H1 (cell line): ENCODE measurements around the gene UCN3. TPM values are rescaled to one million over a fixed set of nuclear protein-coding genes. Genes with fewer than 3 reads are reported as not detected.

Experiments used
- CTCF ChIA-PET: fragments of 300-600 bp; sonication (Branson Sonifier 250); formaldehyde crosslinking; loops from one replicate; lab custom pipeline; 2021; ENCODE audit not compliant: partially characterized antibody; lab: Charles Lee
- POLR2A ChIA-PET: fragments of 300-600 bp; sonication (Branson Sonifier 250); formaldehyde crosslinking; loops from one replicate; lab custom pipeline; 2021; ENCODE audit warnings: inconsistent platforms; ENCODE audit not compliant: partially characterized antibody; lab: Charles Lee
- DNase-seq, 2 experiments: peaks; one replicate each; pipeline versions ENCODE4 v3.0.0 to v3.0.0-alpha.2; 2010 to 2022; ENCODE audit warnings: low spot score in 2 of 2, low read depth in 1 of 2, mixed read lengths in 1 of 2
- FAIRE-seq: peaks from 2 replicates; lab custom pipeline; 2011; peaks lifted over from hg19 to GRCh38; lab: Jason Lieb, UNC
- H2AFZ ChIP-seq: 2 replicates; pipeline ENCODE4 v1.8.1; 2012; ENCODE audit warnings: low read length, inconsistent platforms
- H2AK5ac ChIP-seq: 2 replicates; pipeline ENCODE4 v1.6.1; 2013; ENCODE audit warnings: low read depth, low read length
- H2BK120ac ChIP-seq: replicated peaks from 2 replicates; pipeline ENCODE3; 2013; ENCODE audit warnings: low read depth, low read length, inconsistent platforms
- H2BK12ac ChIP-seq: 2 replicates; pipeline ENCODE4 v1.6.1; 2013; ENCODE audit warnings: low read depth, low read length
- H2BK15ac ChIP-seq: 2 replicates; pipeline ENCODE4 v1.6.1; 2013; ENCODE audit warnings: low read length
- H2BK20ac ChIP-seq: 2 replicates; pipeline ENCODE4 v1.6.1; 2013; ENCODE audit warnings: low read length
- H2BK5ac ChIP-seq: 2 replicates; pipeline ENCODE4 v1.6.1; 2013; ENCODE audit warnings: low read depth, low read length
- H3K14ac ChIP-seq: 2 replicates; pipeline ENCODE4 v1.6.1; 2013; ENCODE audit warnings: inconsistent platforms; ENCODE audit not compliant: insufficient read length
- H3K18ac ChIP-seq: 2 replicates; pipeline ENCODE4 v1.6.1; 2013; ENCODE audit warnings: low read length; ENCODE audit errors: extremely low read depth
- H3K23ac ChIP-seq: 2 replicates; pipeline ENCODE4 v1.6.1; 2013; ENCODE audit warnings: inconsistent platforms; ENCODE audit not compliant: insufficient read length
- H3K23me2 ChIP-seq: 2 replicates; pipeline ENCODE4 v1.6.1; 2013; ENCODE audit warnings: low read depth, low read length
- H3K27ac ChIP-seq: 2 replicates; pipeline ENCODE4 v1.6.1; 2011; ENCODE audit warnings: low read depth, low read length, inconsistent platforms
- H3K27me3 ChIP-seq, 4 experiments: replicated peaks in 1 of 4; 1 replicate in 1 of 4; 2 replicates in 3 of 4; pipeline versions ENCODE4 v1.6.1 to v1.8.1; 2011 to 2013; ENCODE audit warnings: low read length in 3 of 4, mild to moderate bottlenecking in 3 of 4, inconsistent platforms in 2 of 4, mixed read lengths in 2 of 4, moderate library complexity in 1 of 4; ENCODE audit not compliant: control insufficient read depth in 3 of 4, insufficient read depth in 3 of 4; ENCODE audit errors: extremely low read depth in 1 of 4
- H3K36me3 ChIP-seq, 4 experiments: 2 replicates each; pipeline versions ENCODE4 v1.6.1 to v1.8.1; 2011 to 2013; ENCODE audit warnings: mild to moderate bottlenecking in 4 of 4, low read length in 3 of 4, moderate library complexity in 2 of 4, control low read depth in 1 of 4, inconsistent platforms in 1 of 4; ENCODE audit not compliant: insufficient read depth in 4 of 4, control insufficient read depth in 2 of 4
- H3K4ac ChIP-seq: replicated peaks from 2 replicates; pipeline ENCODE3; 2013; ENCODE audit warnings: low read length, low read depth, mixed read lengths, inconsistent platforms; ENCODE audit not compliant: insufficient read length
- H3K4me1 ChIP-seq, 4 experiments: replicated peaks in 1 of 4; 1 replicate in 1 of 4; 2 replicates in 3 of 4; pipeline versions ENCODE4 v1.6.1 to v1.8.1; 2011 to 2013; ENCODE audit warnings: low read length in 3 of 4, inconsistent platforms in 2 of 4, mixed read lengths in 1 of 4; ENCODE audit not compliant: insufficient read depth in 4 of 4, control insufficient read depth in 3 of 4
- H3K4me2 ChIP-seq, 2 experiments: 2 replicates each; pipeline versions ENCODE4 v1.6.1 to v1.8.1; 2011 to 2013; ENCODE audit warnings: low read depth in 2 of 2, low read length in 2 of 2, control low read depth in 1 of 2, inconsistent platforms in 1 of 2, mild to moderate bottlenecking in 1 of 2; ENCODE audit not compliant: insufficient read depth in 1 of 2
- H3K4me3 ChIP-seq, 4 experiments: fragments of 200-600, 300-600 bp in 1 of 4; sonication (generic), shearing (Covaris generic), sonication (Bioruptor Twin) in 1 of 4; 2 replicates each; pipeline versions ENCODE4 v1.5.1 to v1.8.1; 2011 to 2016; ENCODE audit warnings: low read length in 4 of 4, low read depth in 3 of 4, control low read depth in 2 of 4, inconsistent platforms in 2 of 4, mild to moderate bottlenecking in 2 of 4, mixed read lengths in 1 of 4, moderate library complexity in 1 of 4; ENCODE audit not compliant: insufficient read depth in 2 of 4; ENCODE audit errors: extremely low read depth in 1 of 4
- H3K56ac ChIP-seq: replicated peaks from 2 replicates; pipeline ENCODE3; 2013; ENCODE audit warnings: low read depth, mild to moderate bottlenecking, mixed read lengths, low read length, inconsistent platforms; ENCODE audit not compliant: insufficient read length
- H3K79me1 ChIP-seq: 2 replicates; pipeline ENCODE4 v1.6.1; 2013; ENCODE audit warnings: low read depth, low read length, control low read depth
- H3K79me2 ChIP-seq, 2 experiments: 2 replicates each; pipeline versions ENCODE4 v1.6.1 to v1.8.1; 2012 to 2013; ENCODE audit warnings: low read length in 2 of 2, mild to moderate bottlenecking in 2 of 2, inconsistent platforms in 1 of 2; ENCODE audit not compliant: insufficient read depth in 2 of 2, control insufficient read depth in 1 of 2
- H3K9ac ChIP-seq, 4 experiments: replicated peaks in 1 of 4; 1 replicate in 1 of 4; 2 replicates in 3 of 4; pipeline versions ENCODE4 v1.6.1 to v1.8.1; 2011 to 2013; ENCODE audit warnings: low read depth in 3 of 4, low read length in 3 of 4, control low read depth in 2 of 4, mild to moderate bottlenecking in 2 of 4, moderate library complexity in 2 of 4, inconsistent platforms in 1 of 4; ENCODE audit errors: extremely low read depth in 1 of 4
- H3K9me3 ChIP-seq, 2 experiments: 2 replicates each; pipeline versions ENCODE4 v1.6.1 to v1.8.1; 2012 to 2013; ENCODE audit warnings: mild to moderate bottlenecking in 2 of 2, moderate library complexity in 2 of 2, control low read depth in 1 of 2, inconsistent platforms in 1 of 2, low read depth in 1 of 2, low read length in 1 of 2, mixed read lengths in 1 of 2; ENCODE audit not compliant: insufficient read depth in 2 of 2
- H4K20me1 ChIP-seq, 2 experiments: replicated peaks in 1 of 2; 2 replicates each; pipeline versions ENCODE3 to v1.8.1; 2011 to 2013; ENCODE audit warnings: inconsistent platforms in 2 of 2, low read length in 2 of 2, mild to moderate bottlenecking in 1 of 2; ENCODE audit not compliant: insufficient read depth in 2 of 2, control insufficient read depth in 1 of 2
- H4K5ac ChIP-seq: 2 replicates; pipeline ENCODE4 v1.6.1; 2013; ENCODE audit warnings: low read length, low read depth, mixed read lengths, inconsistent platforms; ENCODE audit not compliant: insufficient read length
- H4K8ac ChIP-seq: 2 replicates; pipeline ENCODE4 v1.8.0; 2013; ENCODE audit warnings: mild to moderate bottlenecking, moderate library complexity, low read length, inconsistent platforms; ENCODE audit not compliant: insufficient read depth; ENCODE audit errors: extremely low read depth
- H4K91ac ChIP-seq: replicated peaks from 2 replicates; pipeline ENCODE3; 2013; ENCODE audit warnings: low read length, mixed read lengths, inconsistent platforms; ENCODE audit not compliant: insufficient read length
- FOSL1 ChIP-seq: IDR thresholded peaks from 2 replicates; pipeline ENCODE4 v1.6.1; 2011; ENCODE audit warnings: mild to moderate bottlenecking, low read depth, low read length, moderate library complexity; ENCODE audit not compliant: insufficient read depth
- WGBS, 2 experiments: shearing (Covaris generic) in 1 of 2; methylation state at CpG; one replicate each; pipeline versions ENCODE4 v1.1.6 to v1.1.7; 2013 to 2015; ENCODE audit warnings: low lambda C conversion rate in 2 of 2, mixed read lengths in 2 of 2, inconsistent platforms in 1 of 2, low coverage in 1 of 2, missing lambda C conversion rate in 1 of 2; ENCODE audit not compliant: insufficient replicate concordance in 2 of 2, insufficient coverage in 1 of 2, insufficient read length in 1 of 2; ENCODE audit errors: extremely low coverage in 1 of 2, missing lambda C conversion rate in 1 of 2; 5-methylcytosine and 5-hydroxymethylcytosine counted together
- polyA plus RNA-seq, 7 experiments: library from polyadenylated mRNA; depleted of rRNA in 3 of 7; stranded (reverse) in 5 of 7; unstranded in 2 of 7; fragments of >200 nt in 5 of 7; fragments of 200-250 nt in 2 of 7; gene quantifications; 1 replicate in 5 of 7; 2 replicates in 1 of 7; 4 replicates in 1 of 7; pipeline versions ENCODE4 v1.2.1 to v1.2.3, GENCODE V29; 2011 to 2013; ENCODE audit warnings: missing spikeins in 2 of 7, mixed read lengths in 2 of 7
- total RNA-seq: library from RNA; stranded (reverse); fragmentation: NEBNext Ultra II Directional; extraction: Animal tissue kit (Norgen Biotek cat#: 25700); gene quantifications from 2 replicates; pipeline ENCODE4 v1.2.1, GENCODE V29; 2021
- TF ChIP-seq, protein P1 (sequence below): IDR thresholded peaks from 2 replicates; pipeline ENCODE4 v1.6.1; 2011; ENCODE audit warnings: low read length, improper control_type of control experiment
- TF ChIP-seq, protein P2 (sequence below): IDR thresholded peaks from 2 replicates; pipeline ENCODE4 v1.6.1; 2012; ENCODE audit warnings: low read length, inconsistent platforms

UCN3 gene
- total and polyA plus RNA-seq, 2 of the 8 experiments (the other 6 are each of a cell fraction or from before 2014, with no cell fraction given): not detected

DNA sequence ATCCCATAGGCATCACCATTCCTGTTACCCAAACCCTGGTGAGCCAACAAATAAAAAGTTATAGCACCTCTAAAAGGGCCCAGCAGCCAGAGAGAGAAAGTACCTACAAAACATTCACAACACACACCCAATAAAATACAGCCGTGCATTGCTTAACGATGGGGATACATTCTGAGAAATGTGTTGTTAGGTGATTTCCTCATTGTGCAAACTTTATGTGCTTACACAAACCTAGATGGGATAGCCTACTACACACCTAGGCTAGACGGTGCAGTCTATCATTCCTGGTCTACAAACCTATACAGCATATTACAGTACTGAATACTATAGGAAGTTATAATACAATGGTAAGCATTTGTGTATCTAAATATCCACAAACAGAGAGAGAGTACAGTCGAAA lies 44.9 kb upstream of the UCN3 start:
- ChIA-PET CTCF (no interaction called here), POLR2A (no interaction called here)
- no peaks in the 10 kb centered on the region for H3K9me3 ChIP-seq
- no peak overlapping the region for H2BK12ac ChIP-seq
- DNase-seq: no peak
- no peak overlapping the region for H3K4me3 ChIP-seq
- H3K18ac ChIP-seq: no peak overlapping the region
- H2AFZ ChIP-seq: no peak overlapping the region
- H2BK5ac ChIP-seq: no peak overlapping the region
- H3K79me2 ChIP-seq: no peaks in the 10 kb centered on the region
- H4K20me1 ChIP-seq: no peaks in the 10 kb centered on the region
- H4K5ac ChIP-seq: no peak overlapping the region
- H3K56ac ChIP-seq: no peak overlapping the region
- no peak overlapping the region for H2BK120ac ChIP-seq
- H3K23me2 ChIP-seq: no peaks in the 10 kb centered on the region
- no peak overlapping the region for H2BK15ac ChIP-seq
- H4K8ac ChIP-seq: no peak overlapping the region
- no peak overlapping the region for H2AK5ac ChIP-seq
- no peak overlapping the region for H3K9ac ChIP-seq
- H3K27me3 ChIP-seq: no peaks in the 10 kb centered on the region
- H3K4ac ChIP-seq: no peak overlapping the region
- no peak overlapping the region for H3K27ac ChIP-seq
- TF ChIP-seq, protein P1, sequence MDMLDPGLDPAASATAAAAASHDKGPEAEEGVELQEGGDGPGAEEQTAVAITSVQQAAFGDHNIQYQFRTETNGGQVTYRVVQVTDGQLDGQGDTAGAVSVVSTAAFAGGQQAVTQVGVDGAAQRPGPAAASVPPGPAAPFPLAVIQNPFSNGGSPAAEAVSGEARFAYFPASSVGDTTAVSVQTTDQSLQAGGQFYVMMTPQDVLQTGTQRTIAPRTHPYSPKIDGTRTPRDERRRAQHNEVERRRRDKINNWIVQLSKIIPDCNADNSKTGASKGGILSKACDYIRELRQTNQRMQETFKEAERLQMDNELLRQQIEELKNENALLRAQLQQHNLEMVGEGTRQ: no peak
- TF ChIP-seq, protein P2, sequence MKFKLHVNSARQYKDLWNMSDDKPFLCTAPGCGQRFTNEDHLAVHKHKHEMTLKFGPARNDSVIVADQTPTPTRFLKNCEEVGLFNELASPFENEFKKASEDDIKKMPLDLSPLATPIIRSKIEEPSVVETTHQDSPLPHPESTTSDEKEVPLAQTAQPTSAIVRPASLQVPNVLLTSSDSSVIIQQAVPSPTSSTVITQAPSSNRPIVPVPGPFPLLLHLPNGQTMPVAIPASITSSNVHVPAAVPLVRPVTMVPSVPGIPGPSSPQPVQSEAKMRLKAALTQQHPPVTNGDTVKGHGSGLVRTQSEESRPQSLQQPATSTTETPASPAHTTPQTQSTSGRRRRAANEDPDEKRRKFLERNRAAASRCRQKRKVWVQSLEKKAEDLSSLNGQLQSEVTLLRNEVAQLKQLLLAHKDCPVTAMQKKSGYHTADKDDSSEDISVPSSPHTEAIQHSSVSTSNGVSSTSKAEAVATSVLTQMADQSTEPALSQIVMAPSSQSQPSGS: no peak
- no peak for TF ChIP-seq FOSL1
- H3K23ac ChIP-seq: no peak overlapping the region
- no peaks in the 10 kb centered on the region for H3K79me1 ChIP-seq
- H3K4me2 ChIP-seq: no peak overlapping the region
- no peaks in the 10 kb centered on the region for H3K4me1 ChIP-seq
- no peak overlapping the region for H2BK20ac ChIP-seq
- 84% methylated on average over 4 of the region's 4 CpGs; no CpG with 5 or more reads in 1 of the 2 experiments for WGBS, 2 experiments
- no peak for FAIRE-seq
- H3K14ac ChIP-seq: no peak overlapping the region
- H3K36me3 ChIP-seq: no peaks in the 10 kb centered on the region
- no peak overlapping the region for H4K91ac ChIP-seq
